HuH-7 (cell line): Measurements from ENCODE around the gene XRCC1.
"Not testable (repeated sequence)": the region's sequence is repeated elsewhere in the genome, so short reads cannot be mapped to it uniquely, and the experiment has no call there.

Experiments
- DNase-seq: peaks from one replicate; pipeline ENCODE4 v3.0.0; 2011; ENCODE audit warnings: low spot score

XRCC1 gene

DNA sequence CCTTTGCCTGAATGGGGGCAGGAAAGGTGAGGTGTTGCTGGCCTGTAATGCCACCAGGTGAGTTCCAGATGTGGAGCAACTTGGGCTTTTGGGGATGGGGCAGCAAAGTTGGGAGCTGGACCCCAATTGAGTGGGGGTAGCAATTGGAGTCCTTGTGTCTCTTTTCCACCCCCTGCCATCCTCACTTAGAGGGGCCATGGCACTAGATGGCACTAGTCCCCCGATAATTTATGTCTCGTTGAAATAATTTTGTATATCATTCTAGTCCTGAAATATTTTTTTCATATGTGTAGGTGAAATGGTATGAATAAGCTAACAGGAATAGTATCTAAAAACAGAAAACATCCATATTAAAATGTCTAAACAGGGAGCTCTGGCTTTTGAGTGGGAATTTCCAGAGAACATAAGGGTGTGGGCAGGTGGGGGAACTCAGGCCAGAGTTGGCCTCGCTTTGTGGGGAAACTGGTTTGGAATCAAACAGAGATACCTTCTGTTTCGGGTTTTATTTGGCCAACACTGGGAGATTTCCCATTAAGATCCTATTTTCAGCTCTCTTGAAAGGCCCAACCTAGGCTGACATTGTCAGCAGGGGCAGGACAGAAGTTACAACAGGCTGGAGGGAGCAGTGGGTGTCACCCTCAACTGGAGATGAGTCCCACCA, 24.4 kb upstream of the XRCC1 start:
- no peak for DNase-seq

- no peak for DNase-seq
Observed at GRCh38 chr19:43598445-43599240, 23.3 kb upstream of the XRCC1 start.

DNA sequence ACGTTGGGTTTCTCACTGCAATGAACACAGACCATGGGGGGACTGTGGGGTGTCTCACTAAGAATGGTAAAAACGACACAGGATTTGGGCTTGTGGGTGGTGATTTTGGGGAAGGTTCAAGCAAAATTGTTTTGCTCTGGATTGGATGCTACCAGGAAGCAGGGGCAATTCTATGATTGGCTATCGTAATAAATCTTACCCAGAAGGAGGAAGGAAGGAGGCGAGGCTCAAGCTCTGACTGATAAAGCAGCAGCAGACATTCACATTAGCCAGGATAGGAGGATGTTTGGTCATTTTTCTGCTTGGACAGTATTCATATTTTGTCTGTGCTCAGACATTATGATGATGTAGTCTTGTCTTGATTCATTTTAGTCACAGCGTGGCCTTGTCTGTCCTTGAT, 22.5 kb upstream of the XRCC1 start:
- no peak for DNase-seq

DNA sequence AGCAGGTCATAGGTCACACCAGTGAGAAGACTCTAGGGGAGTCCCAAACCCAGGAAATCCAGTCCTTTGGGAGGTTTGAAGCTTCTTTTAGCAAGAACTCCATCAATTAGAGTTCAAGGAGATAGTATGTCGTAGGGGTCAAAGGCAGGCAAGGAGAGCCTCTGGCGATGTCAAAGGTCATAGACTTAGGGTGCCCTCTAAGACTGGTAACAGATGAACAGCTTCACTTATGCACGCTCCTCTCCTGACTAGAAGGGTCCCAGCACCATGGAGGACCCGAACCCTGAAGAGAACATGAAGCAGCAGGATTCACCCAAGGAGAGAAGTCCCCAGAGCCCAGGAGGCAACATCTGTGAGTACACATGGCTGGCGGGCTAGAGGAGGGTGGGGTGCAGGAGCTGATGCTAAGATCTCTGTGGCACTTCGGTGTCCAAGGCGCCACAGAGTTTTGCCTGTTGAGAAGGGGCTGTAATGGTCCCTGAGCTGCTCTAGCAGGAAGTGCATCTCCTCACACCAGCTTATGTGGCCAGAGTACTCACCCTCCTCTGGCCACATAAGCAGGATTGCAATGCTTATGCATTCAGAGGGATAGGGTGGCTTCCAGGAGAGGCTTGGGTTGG, 21.6 kb upstream of the XRCC1 start:
- DNase-seq: no peak

DNA sequence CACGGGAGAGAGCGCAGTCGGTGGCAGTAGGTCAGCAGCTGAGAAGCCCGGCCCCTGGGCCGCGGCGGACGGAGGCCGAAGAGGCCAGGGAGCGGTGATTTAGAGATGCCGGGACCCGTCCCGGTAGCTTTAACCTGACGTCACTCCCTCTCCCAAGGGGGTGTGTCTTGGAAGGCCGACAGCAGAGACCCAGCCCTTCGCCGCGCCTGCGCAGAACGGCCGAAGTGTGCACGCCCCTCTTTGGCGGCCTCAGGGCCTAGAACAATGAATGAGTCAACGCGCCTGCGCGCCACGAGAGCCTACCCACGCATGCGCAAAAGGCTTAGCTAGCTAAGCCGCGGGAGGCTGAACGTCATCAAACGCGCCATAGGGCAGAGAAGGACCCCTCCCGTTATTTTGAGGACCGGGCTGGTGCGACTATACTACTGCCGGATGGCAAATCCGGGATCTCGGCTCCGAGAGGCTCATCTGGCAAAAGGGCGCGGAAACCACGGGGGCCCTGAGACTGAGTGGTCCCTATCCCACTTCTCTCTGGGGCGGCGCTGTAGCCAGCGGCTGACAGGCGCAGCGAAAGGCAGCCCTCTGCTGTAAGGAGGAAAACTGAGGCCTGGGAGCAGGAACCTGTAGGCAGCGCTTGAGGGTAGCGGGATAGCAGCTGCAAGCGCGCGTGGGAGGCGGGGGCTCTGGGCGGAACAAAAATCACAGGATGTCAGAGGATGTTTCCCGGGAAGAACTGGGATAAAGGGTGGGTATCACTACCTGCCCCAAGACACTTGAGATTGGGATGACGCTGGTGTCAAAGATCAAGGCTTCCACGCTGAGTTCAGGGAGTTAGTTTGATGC, 20.9 kb upstream of the XRCC1 start, which contains the start of the genes IRGQ and ZNF576:
Gene IRGQ, minus strand, starts transcription at position 136 of the 843 bp plus-strand sequence. CDS start 796 bp downstream, outside the sequence.
Gene ZNF576, plus strand, starts transcription at position 597 of the 843 bp plus-strand sequence. CDS start 514 bp downstream, outside the sequence.
- peak; percentile 98 for DNase-seq

GRCh38 chr19:43595605-43595998, 20.3 kb upstream of the XRCC1 start:
- DNase-seq: no peak

GRCh38 chr19:43594710-43595604, 19.6 kb upstream of the XRCC1 start:
- peak; percentile 78 for DNase-seq

DNA sequence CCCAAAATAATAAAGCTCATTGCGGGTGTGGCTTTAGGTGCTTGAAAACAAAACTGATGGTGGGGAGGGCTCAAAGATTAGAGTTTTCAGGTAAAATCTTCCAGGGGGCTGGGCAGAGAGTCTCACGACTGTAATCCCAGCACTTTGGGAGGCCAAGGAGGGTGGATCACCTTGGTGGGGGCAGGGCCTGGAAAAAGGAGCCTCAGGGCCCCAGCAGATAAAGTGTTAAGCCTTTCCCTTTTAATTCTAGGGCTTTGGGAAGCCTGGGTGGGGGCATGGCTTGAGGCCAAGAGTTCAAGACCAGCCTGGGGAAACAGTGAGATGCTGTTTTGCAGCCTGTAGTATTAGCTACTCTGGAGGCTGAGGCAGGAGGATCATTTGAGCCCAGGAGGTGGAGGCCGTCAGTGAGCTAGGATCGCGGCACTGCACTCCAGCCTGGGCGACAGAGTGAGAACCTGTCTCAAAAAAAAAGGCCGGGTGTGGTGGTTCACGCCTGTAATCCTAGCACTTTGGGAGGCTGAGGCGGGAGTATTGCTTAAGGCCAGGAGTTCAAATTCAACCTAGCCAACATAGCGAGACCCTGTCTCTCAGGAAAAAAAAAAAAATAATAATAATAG, 18.9 kb upstream of the XRCC1 start:
- no peak for DNase-seq

GRCh38 chr19:43592800-43593350, 17.5 kb upstream of the XRCC1 start:
- DNase-seq: no peak

GRCh38 chr19:43591904-43592772, 16.8 kb upstream of the XRCC1 start:
- no peak for DNase-seq

GRCh38 chr19:43589678-43590077, 14.4 kb upstream of the XRCC1 start:
- no peak for DNase-seq

GRCh38 chr19:43589277-43589676, 13.9 kb upstream of the XRCC1 start:
- DNase-seq: no peak

- DNase-seq: not testable (repeated sequence)
Observed at GRCh38 chr19:43587029-43587428, 11.7 kb upstream of the XRCC1 start.

GRCh38 chr19:43586346-43586745, 11.0 kb upstream of the XRCC1 start:
- DNase-seq: no peak

DNA sequence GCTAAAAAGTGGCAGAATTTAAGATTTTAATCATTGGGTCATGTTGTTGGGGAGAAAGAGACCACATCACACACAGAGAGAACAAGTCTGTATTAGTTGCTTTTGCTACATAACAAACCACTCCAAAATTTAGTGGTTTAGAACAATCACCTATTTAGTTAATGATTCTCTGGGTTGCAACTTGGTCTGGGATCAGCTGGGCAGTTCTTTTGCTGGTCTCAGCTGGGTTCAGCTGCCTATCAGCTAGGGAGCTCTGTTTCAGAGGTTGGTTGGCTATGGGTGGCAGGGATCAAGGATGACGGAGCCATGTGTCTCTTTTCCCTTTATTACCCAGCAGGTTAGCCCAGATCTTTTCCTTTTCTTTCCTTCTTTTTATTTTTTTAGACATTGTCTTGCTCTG, 9.2 kb upstream of the XRCC1 start:
- DNase-seq: no peak

DNA sequence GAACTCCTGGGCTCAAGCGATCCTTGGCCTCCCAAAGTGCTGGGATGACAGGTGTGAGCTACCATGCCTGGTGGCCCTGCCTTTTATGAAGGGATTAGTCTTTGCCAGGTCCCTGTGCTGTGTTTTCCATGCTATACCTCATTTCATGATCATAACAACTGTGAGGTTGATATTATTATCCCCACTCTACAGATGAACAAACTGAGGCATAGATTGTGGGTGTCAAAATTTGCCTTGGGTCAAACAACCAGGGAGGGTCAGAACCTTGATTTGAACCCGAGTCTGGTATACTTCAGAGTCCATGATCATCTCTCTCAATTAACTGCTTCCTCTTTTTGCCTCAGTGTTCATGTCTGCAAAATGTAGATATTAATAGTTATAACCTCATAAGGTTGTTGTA, 7.2 kb upstream of the XRCC1 start:
- DNase-seq: no peak

DNA sequence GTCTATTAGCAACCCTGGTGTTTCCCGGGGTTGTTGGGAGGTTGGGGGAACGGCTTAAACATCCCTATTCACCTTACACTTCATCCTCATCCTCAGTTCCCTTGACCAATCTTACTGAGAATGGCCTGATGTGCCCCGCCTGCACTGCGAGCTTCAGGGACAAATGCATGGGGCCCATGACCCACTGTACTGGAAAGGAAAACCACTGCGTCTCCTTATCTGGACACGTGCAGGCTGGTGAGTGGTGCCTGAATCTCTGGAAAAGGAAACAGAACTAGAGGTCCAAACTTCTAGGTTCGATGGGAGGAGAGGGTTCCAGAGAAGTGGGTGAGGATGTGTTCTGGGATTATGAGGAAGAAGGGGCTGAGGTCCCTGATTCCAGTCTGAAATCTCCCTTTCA, 6.1 kb upstream of the XRCC1 start:
- DNase-seq: no peak

GRCh38 chr19:43578787-43579186, 3.5 kb upstream of the XRCC1 start:
- DNase-seq: no peak
